Endodermal cell (in vitro differentiated cells): ENCODE measurements around the gene CA5A. TPM values are rescaled to one million over a fixed set of nuclear protein-coding genes. Genes with fewer than 3 reads are reported as not detected.
A peak's percentile ranks its signal among the peaks of the same experiment; 100 is the strongest.
"Not testable (repeated sequence)": the region's sequence is repeated elsewhere in the genome, so short reads cannot be mapped to it uniquely, and the experiment has no call there.

Experiments
- DNase-seq: peaks from one replicate; pipeline ENCODE4 v3.0.0-alpha.2; 2017
- H3K27ac ChIP-seq: 2 replicates; pipeline ENCODE4 v1.5.1; 2013; ENCODE audit warnings: mild to moderate bottlenecking, low read depth, low read length, moderate library complexity
- H3K27me3 ChIP-seq: 2 replicates; pipeline ENCODE4 v1.6.1; 2013; ENCODE audit warnings: mild to moderate bottlenecking, low read length, moderate library complexity; ENCODE audit not compliant: insufficient read depth, control insufficient read depth, poor library complexity, severe bottlenecking
- H3K36me3 ChIP-seq: 2 replicates; pipeline ENCODE4 v1.7.0; 2013; ENCODE audit warnings: mild to moderate bottlenecking, low read length, moderate library complexity; ENCODE audit not compliant: control insufficient read depth, insufficient read depth
- H3K4me1 ChIP-seq: one replicate; pipeline ENCODE4 v1.7.0; 2013; ENCODE audit warnings: low read length; ENCODE audit not compliant: control insufficient read depth, insufficient read depth
- H3K4me3 ChIP-seq: 2 replicates; pipeline ENCODE4 v1.5.1; 2013; ENCODE audit warnings: mild to moderate bottlenecking, low read length, moderate library complexity
- H3K9ac ChIP-seq: 2 replicates; pipeline ENCODE4 v1.6.1; 2013; ENCODE audit warnings: mild to moderate bottlenecking, low read length, moderate library complexity; ENCODE audit not compliant: poor library complexity, severe bottlenecking; ENCODE audit errors: extremely low read depth
- H3K9me3 ChIP-seq: 2 replicates; pipeline ENCODE4 v1.6.1; 2013; ENCODE audit warnings: mild to moderate bottlenecking, low read length, moderate library complexity; ENCODE audit not compliant: control insufficient read depth
- H3K27ac Mint-ChIP-seq: 2 replicates; pipeline ENCODE4 v1.8.0; 2020; ENCODE audit warnings: mixed read lengths
- H3K27me3 Mint-ChIP-seq: 2 replicates; pipeline ENCODE4 v1.8.0; 2021; ENCODE audit warnings: mild to moderate bottlenecking, mixed read lengths; ENCODE audit not compliant: insufficient read depth
- H3K36me3 Mint-ChIP-seq: 2 replicates; pipeline ENCODE4 v1.8.0; 2020; ENCODE audit warnings: low read depth, mixed read lengths
- H3K4me1 Mint-ChIP-seq: 2 replicates; pipeline ENCODE4 v1.8.0; 2020; ENCODE audit warnings: mixed read lengths
- H3K4me3 Mint-ChIP-seq: 2 replicates; pipeline ENCODE4 v1.8.0; 2020; ENCODE audit warnings: mild to moderate bottlenecking, moderate library complexity, mixed read lengths
- H3K9me3 Mint-ChIP-seq: 2 replicates; pipeline ENCODE4 v1.8.0; 2020; ENCODE audit warnings: mild to moderate bottlenecking, mixed read lengths
- WGBS, 2 experiments: methylation state at CpG; one replicate each; pipeline versions ENCODE4 v1.1.5 to v1.1.7; 2013; ENCODE audit warnings: missing lambda C conversion rate in 2 of 2, mixed read lengths in 1 of 2; ENCODE audit not compliant: insufficient coverage in 1 of 2, insufficient read length in 1 of 2; 5-methylcytosine and 5-hydroxymethylcytosine counted together
- total RNA-seq, 2 donors: library from RNA; stranded (reverse); fragmentation: NEBNext Ultra II Directional in 1 of 2; extraction: Animal tissue kit (Norgen Biotek cat#: 25700) in 1 of 2; gene quantifications; 2 replicates in 1 of 2; 3 replicates in 1 of 2; pipeline ENCODE4 v1.2.1, GENCODE V29; 2021
- TF ChIP-seq, protein P1 (sequence below): fragments of 200-600 bp; sonication (generic); conservative IDR thresholded peaks from 2 replicates; pipeline ENCODE4 v1.5.0; 2021; ENCODE audit warnings: antibody characterized with exemption, mild to moderate bottlenecking

CA5A gene
- total RNA-seq, 2 donors from 2014 or later: not detected

DNA sequence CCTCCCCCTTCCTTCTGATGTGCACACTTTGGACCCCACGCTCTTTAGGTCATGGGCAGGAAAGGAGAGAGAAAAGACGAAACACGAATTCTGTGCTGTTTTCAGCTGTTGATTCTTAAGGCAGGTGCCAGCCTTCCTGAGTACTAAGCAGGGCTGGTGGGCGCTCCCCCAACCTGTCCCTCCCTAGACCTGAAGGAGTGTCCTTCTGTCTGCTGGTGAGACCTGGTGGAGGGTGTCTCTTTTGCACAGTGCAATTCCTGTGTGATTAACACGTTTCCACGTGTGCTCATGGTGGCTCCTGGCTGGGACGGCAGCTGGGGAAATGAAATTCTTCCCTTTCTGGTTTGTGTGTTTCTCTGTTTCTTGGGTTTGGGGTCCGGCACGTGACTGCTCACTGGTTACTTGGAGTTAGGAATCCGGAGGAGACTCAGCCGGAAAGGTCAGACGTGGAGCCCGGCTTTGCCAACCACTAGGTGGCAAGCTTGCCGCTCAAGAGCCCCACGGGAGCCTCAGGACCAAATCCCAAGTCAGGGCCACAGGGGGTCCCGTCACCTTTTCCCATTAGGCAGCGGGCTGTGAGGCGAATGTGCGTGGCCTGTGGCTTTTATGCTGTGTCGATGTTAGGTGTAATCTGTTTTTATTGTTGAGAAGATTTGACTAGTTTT, 46.9 kb upstream of the CA5A start:
- H3K4me1 Mint-ChIP-seq: peaks cover 13% of the 10 kb centered on the region
- not testable (repeated sequence) for H3K9me3 Mint-ChIP-seq, H3K27me3 Mint-ChIP-seq, H3K9ac ChIP-seq, H3K4me3 ChIP-seq, DNase-seq, H3K27me3 ChIP-seq, H3K9me3 ChIP-seq, H3K36me3 ChIP-seq, H3K27ac ChIP-seq, H3K4me3 Mint-ChIP-seq, H3K4me1 ChIP-seq
- WGBS, 2 experiments: 67 to 84% methylated on average over 3 to 14 of the region's 20 CpGs
- peak overlapping the region; percentile 29 for H3K27ac Mint-ChIP-seq
- TF ChIP-seq, protein P1, sequence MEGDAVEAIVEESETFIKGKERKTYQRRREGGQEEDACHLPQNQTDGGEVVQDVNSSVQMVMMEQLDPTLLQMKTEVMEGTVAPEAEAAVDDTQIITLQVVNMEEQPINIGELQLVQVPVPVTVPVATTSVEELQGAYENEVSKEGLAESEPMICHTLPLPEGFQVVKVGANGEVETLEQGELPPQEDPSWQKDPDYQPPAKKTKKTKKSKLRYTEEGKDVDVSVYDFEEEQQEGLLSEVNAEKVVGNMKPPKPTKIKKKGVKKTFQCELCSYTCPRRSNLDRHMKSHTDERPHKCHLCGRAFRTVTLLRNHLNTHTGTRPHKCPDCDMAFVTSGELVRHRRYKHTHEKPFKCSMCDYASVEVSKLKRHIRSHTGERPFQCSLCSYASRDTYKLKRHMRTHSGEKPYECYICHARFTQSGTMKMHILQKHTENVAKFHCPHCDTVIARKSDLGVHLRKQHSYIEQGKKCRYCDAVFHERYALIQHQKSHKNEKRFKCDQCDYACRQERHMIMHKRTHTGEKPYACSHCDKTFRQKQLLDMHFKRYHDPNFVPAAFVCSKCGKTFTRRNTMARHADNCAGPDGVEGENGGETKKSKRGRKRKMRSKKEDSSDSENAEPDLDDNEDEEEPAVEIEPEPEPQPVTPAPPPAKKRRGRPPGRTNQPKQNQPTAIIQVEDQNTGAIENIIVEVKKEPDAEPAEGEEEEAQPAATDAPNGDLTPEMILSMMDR: peak; percentile 59
- peaks cover 46% of the 10 kb centered on the region for H3K36me3 Mint-ChIP-seq

DNA sequence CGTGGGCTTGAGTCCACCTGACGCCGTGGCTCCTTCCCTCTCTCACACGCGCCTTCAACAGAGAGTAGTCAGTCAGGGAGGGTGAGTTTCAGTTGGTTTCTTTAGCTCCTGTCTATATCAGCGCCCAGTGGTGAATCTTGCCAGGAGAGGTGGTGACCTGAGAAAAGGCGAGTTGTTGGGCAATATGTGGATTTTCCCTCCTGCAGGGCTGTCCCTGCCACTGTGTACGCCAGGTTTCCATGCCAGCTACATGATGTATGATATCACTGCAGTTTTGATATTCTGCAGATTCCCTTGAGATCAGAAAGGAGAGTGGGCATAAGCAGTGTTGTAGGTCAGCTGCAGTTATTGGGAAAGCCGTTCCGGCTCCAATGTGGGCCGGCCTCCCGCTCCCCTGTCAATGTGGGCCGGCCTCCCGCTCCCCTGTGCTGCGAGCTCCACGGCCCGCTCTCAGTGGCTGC, 46.3 kb upstream of the CA5A start:
- peaks cover 6% of the 10 kb centered on the region for H3K36me3 ChIP-seq
- no peaks in the 10 kb centered on the region for H3K9me3 Mint-ChIP-seq

GRCh38 chr16:87981376-87981775, 45.0 kb upstream of the CA5A start:
- H3K4me1 ChIP-seq, H3K4me3 ChIP-seq, H3K4me3 Mint-ChIP-seq, H3K27me3 ChIP-seq, DNase-seq, H3K27ac Mint-ChIP-seq, H3K27me3 Mint-ChIP-seq, H3K9me3 ChIP-seq, H3K36me3 ChIP-seq, H3K9ac ChIP-seq, H3K9me3 Mint-ChIP-seq, H3K27ac ChIP-seq: not testable (repeated sequence)
- H3K36me3 Mint-ChIP-seq: peaks cover 50% of the 10 kb centered on the region
- peaks cover 13% of the 10 kb centered on the region for H3K4me1 Mint-ChIP-seq
- WGBS, 2 experiments: 68% methylated on average over 4 of the region's 4 CpGs; no CpG with 5 or more reads in 1 of the 2 experiments

More for the DNA sequence above, 46.3 kb upstream of the CA5A start:
- no peak for DNase-seq
- H3K27me3 ChIP-seq: no peaks in the 10 kb centered on the region
- H3K9me3 ChIP-seq: no peaks in the 10 kb centered on the region
- no peaks in the 10 kb centered on the region for H3K4me1 ChIP-seq
- H3K27ac ChIP-seq: no peak overlapping the region
- Mint-ChIP-seq H3K27ac (peak overlapping the region; percentile 29), H3K4me1 (peaks cover 13% of the 10 kb centered on the region), H3K36me3 (peaks cover 46% of the 10 kb centered on the region), H3K27me3 (no peaks in the 10 kb centered on the region), H3K4me3 (no peak overlapping the region)
- H3K4me3 ChIP-seq: no peak overlapping the region
- TF ChIP-seq, protein P1: no peak
- H3K9ac ChIP-seq: no peak overlapping the region
- 79% methylated on average over 15 of the region's 17 CpGs; no CpG with 5 or more reads in 1 of the 2 experiments for WGBS, 2 experiments

DNA sequence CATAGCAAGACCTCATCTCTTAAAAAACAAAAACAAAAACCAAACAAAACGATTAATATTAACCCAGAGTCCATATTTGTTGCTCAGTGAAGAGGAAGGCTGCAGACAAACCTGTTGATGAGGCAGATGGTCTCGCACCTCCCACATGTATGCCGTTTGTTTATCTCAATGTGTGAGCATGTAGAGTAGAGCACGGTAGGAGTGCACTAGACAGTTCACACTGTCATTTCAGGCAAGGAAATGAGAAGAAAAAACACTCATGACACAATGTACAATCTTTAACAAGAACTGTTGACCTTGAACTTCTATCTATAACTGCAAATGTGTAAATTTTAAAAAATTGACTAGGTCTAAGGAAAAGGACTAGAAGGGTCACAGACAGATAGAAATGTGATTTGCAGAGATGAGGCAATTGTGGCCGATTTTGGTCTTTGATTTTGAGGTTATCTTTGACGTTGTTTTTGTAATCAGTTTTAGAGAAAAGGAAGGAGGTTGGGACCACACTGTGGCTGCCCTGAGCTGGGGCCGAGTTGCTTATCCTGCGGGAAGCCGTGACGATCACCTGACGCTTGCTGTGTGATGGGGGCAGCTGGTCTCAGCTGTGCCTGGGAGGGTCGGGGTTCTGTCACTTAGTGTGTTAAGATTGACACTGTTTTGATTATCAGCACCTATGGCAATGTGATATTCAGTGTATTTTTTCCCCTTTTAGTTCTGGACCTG, 43.7 kb upstream of the CA5A start:
- 88 to 92% methylated on average over 7 to 8 of the region's 12 CpGs for WGBS, 2 experiments
- not testable (repeated sequence) for H3K4me1 ChIP-seq, H3K9ac ChIP-seq, H3K27me3 Mint-ChIP-seq, H3K9me3 Mint-ChIP-seq, H3K27me3 ChIP-seq, H3K9me3 ChIP-seq, H3K27ac ChIP-seq, H3K4me3 ChIP-seq, H3K36me3 ChIP-seq, H3K4me3 Mint-ChIP-seq, H3K27ac Mint-ChIP-seq
- peak; percentile 8 for DNase-seq
- peaks cover 13% of the 10 kb centered on the region for H3K4me1 Mint-ChIP-seq
- peaks cover 47% of the 10 kb centered on the region for H3K36me3 Mint-ChIP-seq
